Ectodermal cell (in vitro differentiated cells): ENCODE data around the gene PLAC1.

Experiments
- H3K27ac ChIP-seq: 2 replicates; pipeline ENCODE4 v1.7.0; 2013; ENCODE audit warnings: mild to moderate bottlenecking, low read depth, low read length; ENCODE audit not compliant: insufficient read depth, poor library complexity, severe bottlenecking
- H3K27me3 ChIP-seq: 2 replicates; pipeline ENCODE4 v1.7.0; 2013; ENCODE audit warnings: mild to moderate bottlenecking, low read length; ENCODE audit not compliant: insufficient read depth, control insufficient read depth, poor library complexity, severe bottlenecking
- H3K36me3 ChIP-seq: one replicate; pipeline ENCODE4 v1.7.0; 2013; ENCODE audit warnings: low read length; ENCODE audit not compliant: control insufficient read depth, insufficient read depth
- H3K4me1 ChIP-seq: one replicate; pipeline ENCODE4 v1.7.0; 2013; ENCODE audit warnings: low read length; ENCODE audit not compliant: control insufficient read depth, insufficient read depth
- H3K4me3 ChIP-seq: 2 replicates; pipeline ENCODE4 v1.7.0; 2013; ENCODE audit warnings: low read depth, low read length, control low read depth; ENCODE audit not compliant: insufficient read depth
- H3K9me3 ChIP-seq: 2 replicates; pipeline ENCODE4 v1.7.0; 2013; ENCODE audit warnings: mild to moderate bottlenecking, low read length, moderate library complexity; ENCODE audit not compliant: control insufficient read depth
- WGBS, 2 experiments: methylation state at CpG; one replicate each; pipeline ENCODE4 v1.1.7; 2013; ENCODE audit warnings: missing lambda C conversion rate in 2 of 2; 5-methylcytosine and 5-hydroxymethylcytosine counted together

Gene PLAC1

GRCh38 chrX:134633832-134634231, 24.4 kb downstream of the PLAC1 start:
- Histone ChIP-seq H3K36me3 (no peaks in the 10 kb centered on the region), H3K27ac (no peak overlapping the region), H3K27me3 (no peaks in the 10 kb centered on the region), H3K4me1 (no peaks in the 10 kb centered on the region), H3K4me3 (no peak overlapping the region), H3K9me3 (no peaks in the 10 kb centered on the region)

GRCh38 chrX:134633394-134633793, 24.9 kb downstream of the PLAC1 start:
- 86 to 100% methylated on average over 1 of the region's 2 CpGs for WGBS, 2 experiments
- no peak overlapping the region for H3K27ac ChIP-seq

GRCh38 chrX:134632355-134632754, 25.9 kb downstream of the PLAC1 start:
- no peaks in the 10 kb centered on the region for H3K4me1 ChIP-seq
- H3K36me3 ChIP-seq, result no peaks in the 10 kb centered on the region
- H3K9me3 ChIP-seq, result no peaks in the 10 kb centered on the region
- WGBS, 2 experiments, result 80 to 89% methylated on average over 3 of the region's 3 CpGs
- no peak overlapping the region for H3K4me3 ChIP-seq
- no peaks in the 10 kb centered on the region for H3K27me3 ChIP-seq
- no peak overlapping the region for H3K27ac ChIP-seq

More at GRCh38 chrX:134633394-134633793, 24.9 kb downstream of the PLAC1 start:
- no peaks in the 10 kb centered on the region for H3K4me1 ChIP-seq
- H3K9me3 ChIP-seq, result no peaks in the 10 kb centered on the region
- H3K4me3 ChIP-seq, result no peak overlapping the region
- H3K27me3 ChIP-seq, result no peaks in the 10 kb centered on the region
- no peaks in the 10 kb centered on the region for H3K36me3 ChIP-seq

GRCh38 chrX:134631426-134632346, 26.6 kb downstream of the PLAC1 start:
- Histone ChIP-seq H3K4me3 (no peak overlapping the region), H3K4me1 (no peaks in the 10 kb centered on the region), H3K27me3 (no peaks in the 10 kb centered on the region), H3K9me3 (no peaks in the 10 kb centered on the region), H3K27ac (no peak overlapping the region), H3K36me3 (no peaks in the 10 kb centered on the region)
- 75 to 81% methylated on average over 7 to 8 of the region's 9 CpGs for WGBS, 2 experiments

DNA sequence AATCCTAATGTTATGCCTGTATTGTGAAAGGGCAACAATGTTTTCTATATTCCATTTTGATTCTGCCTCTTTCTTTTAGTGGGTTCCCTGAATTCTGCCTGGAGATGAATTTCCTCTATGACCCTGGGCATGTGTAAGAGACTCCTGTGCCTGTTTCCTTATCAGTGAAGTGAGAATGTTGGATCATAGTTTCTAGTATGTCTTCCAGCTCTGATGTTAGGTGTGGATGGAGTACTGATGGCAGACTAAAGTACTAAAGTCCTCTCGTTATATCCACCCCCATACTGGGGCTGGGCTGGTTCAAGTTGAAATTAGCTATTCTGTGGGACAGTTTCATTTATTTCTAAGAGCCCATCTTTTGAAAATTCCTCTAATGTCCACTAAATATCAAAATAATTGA, 29.6 kb downstream of the PLAC1 start:
- no peaks in the 10 kb centered on the region for H3K36me3 ChIP-seq
- no peaks in the 10 kb centered on the region for H3K27me3 ChIP-seq
- no peak overlapping the region for H3K4me3 ChIP-seq
- H3K27ac ChIP-seq, result no peak overlapping the region
- WGBS, 2 experiments, result 100% methylated on average over 1 of the region's 1 CpG; no CpG with 5 or more reads in 1 of the 2 experiments
- no peaks in the 10 kb centered on the region for H3K4me1 ChIP-seq
- no peaks in the 10 kb centered on the region for H3K9me3 ChIP-seq

- no peaks in the 10 kb centered on the region for H3K27me3 ChIP-seq
- H3K4me3 ChIP-seq, result no peak overlapping the region
- no peaks in the 10 kb centered on the region for H3K36me3 ChIP-seq
- no peaks in the 10 kb centered on the region for H3K4me1 ChIP-seq
- H3K9me3 ChIP-seq, result no peaks in the 10 kb centered on the region
- H3K27ac ChIP-seq, result no peak overlapping the region
Observed at GRCh38 chrX:134626434-134626833, 31.8 kb downstream of the PLAC1 start.

- H3K4me3 ChIP-seq, result no peak overlapping the region
- no peaks in the 10 kb centered on the region for H3K36me3 ChIP-seq
- H3K4me1 ChIP-seq, result no peaks in the 10 kb centered on the region
- no peaks in the 10 kb centered on the region for H3K27me3 ChIP-seq
- 76 to 90% methylated on average over 3 of the region's 3 CpGs for WGBS, 2 experiments
- no peaks in the 10 kb centered on the region for H3K9me3 ChIP-seq
- no peak overlapping the region for H3K27ac ChIP-seq
Observed at GRCh38 chrX:134625315-134625718, 33.0 kb downstream of the PLAC1 start.

GRCh38 chrX:134624046-134624430, 34.2 kb downstream of the PLAC1 start:
- H3K27ac ChIP-seq, result no peak overlapping the region
- H3K4me1 ChIP-seq, result no peaks in the 10 kb centered on the region
- no peak overlapping the region for H3K4me3 ChIP-seq
- no peaks in the 10 kb centered on the region for H3K27me3 ChIP-seq
- 95 to 96% methylated on average over 3 of the region's 3 CpGs for WGBS, 2 experiments
- H3K9me3 ChIP-seq, result no peaks in the 10 kb centered on the region
- H3K36me3 ChIP-seq, result no peaks in the 10 kb centered on the region

DNA sequence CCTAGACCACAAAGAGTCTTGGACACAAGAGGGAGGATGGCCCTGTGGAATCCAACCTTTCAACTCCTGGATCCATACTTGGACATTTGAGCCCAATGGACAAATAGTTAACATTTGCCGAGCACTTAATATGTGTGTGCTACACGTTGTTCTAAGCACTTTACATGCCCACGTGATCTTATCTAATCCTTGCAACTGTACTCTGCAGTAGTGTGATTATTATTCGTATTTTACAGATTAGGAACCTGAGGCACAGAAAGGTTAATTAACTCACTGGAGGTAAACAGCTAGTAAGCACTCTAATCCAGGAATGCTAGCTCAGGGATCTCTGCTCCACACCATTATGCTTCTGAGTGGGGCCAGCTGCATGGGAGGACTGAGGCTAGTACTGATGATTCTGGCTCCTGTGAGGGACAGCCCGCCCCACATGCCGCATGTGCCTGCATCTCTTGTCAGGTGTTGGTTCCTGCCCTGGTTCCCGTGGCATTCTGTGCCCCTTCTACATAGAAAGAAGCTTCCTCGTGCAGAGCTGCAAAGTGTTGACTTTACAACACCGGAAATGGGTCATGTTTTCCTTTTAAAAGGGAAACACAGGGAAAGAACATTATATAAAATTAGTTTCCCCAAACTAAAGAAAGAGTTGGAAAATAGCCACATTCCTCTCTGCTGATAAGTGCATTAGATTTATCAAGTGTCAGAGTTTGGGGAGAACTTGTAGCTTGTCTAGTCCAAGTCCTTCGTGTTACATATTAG, 34.8 kb downstream of the PLAC1 start:
- no peaks in the 10 kb centered on the region for H3K36me3 ChIP-seq
- H3K4me1 ChIP-seq, result no peaks in the 10 kb centered on the region
- H3K27me3 ChIP-seq, result no peaks in the 10 kb centered on the region
- H3K27ac ChIP-seq, result no peak overlapping the region
- no peaks in the 10 kb centered on the region for H3K9me3 ChIP-seq
- 94% methylated on average over 7 to 10 of the region's 10 CpGs for WGBS, 2 experiments
- no peak overlapping the region for H3K4me3 ChIP-seq

- WGBS, 2 experiments, result 44 to 52% methylated on average over 2 of the region's 2 CpGs
- H3K4me3 ChIP-seq, result no peak overlapping the region
Observed at GRCh38 chrX:134622813-134623185, 35.5 kb downstream of the PLAC1 start.

More at GRCh38 chrX:134622813-134623185, 35.5 kb downstream of the PLAC1 start:
- no peaks in the 10 kb centered on the region for H3K36me3 ChIP-seq
- no peaks in the 10 kb centered on the region for H3K4me1 ChIP-seq
- no peak overlapping the region for H3K27ac ChIP-seq
- no peaks in the 10 kb centered on the region for H3K27me3 ChIP-seq
- no peaks in the 10 kb centered on the region for H3K9me3 ChIP-seq
